Esophagus squamous epithelium (tissue), 5 donors: Measurements from ENCODE around the gene SLC31A1. TPM values are rescaled to one million over a fixed set of nuclear protein-coding genes. Genes with fewer than 3 reads are reported as not detected.

Experiments used
- DNase-seq: peaks from one replicate; lab custom pipeline; 2025; lab: John Stamatoyannopoulos, UW
- H3K27ac ChIP-seq, 4 donors: fragments of 200-600 bp; sonication (generic); one replicate each; pipeline ENCODE4 v1.5.1; 2016 to 2019; ENCODE audit warnings: mild to moderate bottlenecking in 1 of 4
- H3K27me3 ChIP-seq, 4 donors: fragments of 200-600 bp; sonication (generic); 1 replicate in 3 of 4; 2 replicates in 1 of 4; pipeline versions ENCODE4 v1.5.1 to v1.6.0; 2017 to 2021; ENCODE audit warnings: antibody characterized with exemption in 1 of 4
- H3K36me3 ChIP-seq, 3 donors: fragments of 200-600 bp; sonication (generic); one replicate each; pipeline ENCODE4 v1.5.1; 2016 to 2019
- H3K4me1 ChIP-seq, 3 donors: fragments of 200-600 bp; sonication (generic); one replicate each; pipeline ENCODE4 v1.5.1; 2017 to 2019
- H3K4me3 ChIP-seq, 4 donors: fragments of 200-600 bp; sonication (generic); 1 replicate in 3 of 4; 2 replicates in 1 of 4; pipeline ENCODE4 v1.5.1; 2016 to 2019; ENCODE audit warnings: mild to moderate bottlenecking in 2 of 4, moderate library complexity in 1 of 4
- H3K9me3 ChIP-seq, 3 donors: fragments of 200-600 bp; sonication (generic); one replicate each; pipeline ENCODE4 v1.5.1; 2016 to 2019
- CTCF ChIP-seq, 6 experiments: fragments of 450-650 bp in 4 of 6; fragments of 200-600 bp in 2 of 6; sonication (generic) in 2 of 6; IDR thresholded peaks; one replicate each; pipeline ENCODE4 v1.5.1; 2016 to 2019; ENCODE audit warnings: antibody characterized with exemption in 6 of 6, mild to moderate bottlenecking in 4 of 6, moderate library complexity in 4 of 6
- POLR2A ChIP-seq, 4 donors: fragments of 450-650 bp; IDR thresholded peaks; one replicate each; pipeline ENCODE4 v1.6.1; 2017; ENCODE audit warnings: antibody characterized with exemption in 4 of 4, mild to moderate bottlenecking in 4 of 4, moderate library complexity in 3 of 4
- WGBS, 2 donors: methylation state at CpG; one replicate each; pipeline ENCODE4 v1.1.5; 2018; 5-methylcytosine and 5-hydroxymethylcytosine counted together
- intact Hi-C: fragments of 100-400 bp; cut with DNase I; formaldehyde crosslinking; loops from one replicate; pipeline ENCODE4 v1.15.0; 2022
- total RNA-seq, 4 donors: library from RNA; depleted of rRNA; stranded (reverse); fragments of >200 nt; gene quantifications; one replicate each; pipeline ENCODE4 v1.1.0, GENCODE V29; 2016
- donor health status: DM: yes; HTN: yes; CAD: no.

SLC31A1 gene
- total RNA-seq, 4 donors from 2014 or later: 11.0 to 23.4 (median 17.8) TPM

GRCh38 chr9:113257863-113258262 is 36.5 kb downstream of the SLC31A1 start:
- Histone ChIP-seq H3K9me3 (no peaks in the 10 kb centered on the region), H3K27me3 (no peaks in the 10 kb centered on the region), H3K4me1 (no peaks in the 10 kb centered on the region), H3K27ac (no peak overlapping the region), H3K4me3 (no peak overlapping the region), H3K36me3 (peaks cover 0 to 78% (median 7%) of the 10 kb centered on the region in 3 donors)
- TF ChIP-seq CTCF (IDR thresholded peaks at IDR 0.05) (no peak), POLR2A (IDR thresholded peaks at IDR 0.05) (no peak)
- no peak for DNase-seq
- WGBS, 2 donors: 96 to 98% methylated on average over 3 of the region's 3 CpGs
- intact Hi-C loops: no loop called here

GRCh38 chr9:113258282-113258681 is 36.9 kb downstream of the SLC31A1 start:
- Histone ChIP-seq H3K36me3 (peaks cover 0 to 80% (median 7%) of the 10 kb centered on the region in 3 donors), H3K9me3 (no peaks in the 10 kb centered on the region)
- WGBS, 2 donors: 76% methylated on average over 1 of the region's 1 CpG

GRCh38 chr9:113261917-113262671 is 40.8 kb downstream of the SLC31A1 start:
- no peaks in the 10 kb centered on the region for H3K27me3 ChIP-seq
- no peak for DNase-seq
- no peaks in the 10 kb centered on the region for H3K9me3 ChIP-seq
- peaks cover 0 to 80% (median 7%) of the 10 kb centered on the region in 3 donors for H3K36me3 ChIP-seq
- no peaks in the 10 kb centered on the region for H3K4me1 ChIP-seq
- intact Hi-C loops: no loop called here
- TF ChIP-seq POLR2A (IDR thresholded peaks at IDR 0.05) (no peak), CTCF (IDR thresholded peaks at IDR 0.05) (no peak)
- no peak overlapping the region for H3K4me3 ChIP-seq
- 50 to 80% methylated on average over 1 of the region's 1 CpG for WGBS, 2 donors
- H3K27ac ChIP-seq: no peak overlapping the region

More at GRCh38 chr9:113258282-113258681, 36.9 kb downstream of the SLC31A1 start:
- Histone ChIP-seq H3K27me3 (no peaks in the 10 kb centered on the region), H3K27ac (no peak overlapping the region), H3K4me3 (no peak overlapping the region), H3K4me1 (no peaks in the 10 kb centered on the region)
- intact Hi-C loops: no loop called here
- TF ChIP-seq POLR2A (IDR thresholded peaks at IDR 0.05) (no peak), CTCF (IDR thresholded peaks at IDR 0.05) (no peak)
- no peak for DNase-seq

GRCh38 chr9:113266174-113266573 is 44.8 kb downstream of the SLC31A1 start:
- intact Hi-C loops: no loop called here
- no peaks in the 10 kb centered on the region for H3K4me1 ChIP-seq
- no peak overlapping the region for H3K27ac ChIP-seq
- 83 to 95% methylated on average over 3 of the region's 3 CpGs for WGBS, 2 donors
- TF ChIP-seq POLR2A (IDR thresholded peaks at IDR 0.05) (no peak), CTCF (IDR thresholded peaks at IDR 0.05) (no peak)
- peaks cover 0 to 80% (median 12%) of the 10 kb centered on the region in 3 donors for H3K36me3 ChIP-seq
- DNase-seq: no peak
- no peaks in the 10 kb centered on the region for H3K9me3 ChIP-seq
- no peak overlapping the region for H3K4me3 ChIP-seq
- no peaks in the 10 kb centered on the region for H3K27me3 ChIP-seq

- Histone ChIP-seq H3K36me3 (peaks cover 8 to 80% (median 26%) of the 10 kb centered on the region in 3 donors), H3K4me3 (no peak overlapping the region), H3K4me1 (no peaks in the 10 kb centered on the region), H3K27me3 (no peaks in the 10 kb centered on the region), H3K9me3 (no peaks in the 10 kb centered on the region), H3K27ac (no peak overlapping the region)
- WGBS, 2 donors: 63 to 88% methylated on average over 1 to 4 of the region's 4 CpGs
- TF ChIP-seq CTCF (IDR thresholded peaks at IDR 0.05) (no peak), POLR2A (IDR thresholded peaks at IDR 0.05) (no peak)
- DNase-seq: no peak
- intact Hi-C loops: no loop called here
Observed at GRCh38 chr9:113267911-113268566, 46.7 kb downstream of the SLC31A1 start.
